Measurements from ENCODE around the gene GNAZ.

GNAZ gene

DNA sequence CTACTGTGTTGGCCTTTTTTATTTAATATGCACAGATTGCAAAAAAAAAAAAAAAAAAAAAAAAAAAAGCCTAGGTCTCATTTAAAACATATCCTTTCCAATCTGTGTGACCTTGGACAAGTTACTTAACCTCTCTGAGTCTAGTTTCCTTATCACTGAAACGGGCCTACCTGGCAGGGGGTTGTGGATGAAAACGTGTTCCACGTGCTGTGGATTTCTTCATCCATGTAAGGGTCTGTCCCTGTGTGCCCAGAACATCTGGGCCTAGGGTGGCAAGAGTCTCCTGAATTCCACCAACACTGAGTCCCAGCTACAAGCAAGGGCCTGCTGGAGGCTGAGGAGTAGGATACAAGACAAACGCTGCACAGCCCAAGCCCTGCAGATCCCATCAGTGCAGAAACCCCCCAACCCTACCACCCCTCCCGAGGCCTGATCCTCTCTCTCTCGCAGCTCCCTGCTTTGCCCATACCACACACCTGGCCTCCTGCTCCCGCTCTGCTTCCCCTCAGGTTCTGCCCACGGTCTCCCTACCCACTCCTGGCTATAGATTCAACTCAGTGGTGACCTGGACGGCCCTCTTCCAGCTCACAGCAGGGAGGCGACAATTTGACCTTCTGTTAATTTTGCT, 4.7 kb upstream of the GNAZ start:
- no peak for FAIRE-seq

DNA sequence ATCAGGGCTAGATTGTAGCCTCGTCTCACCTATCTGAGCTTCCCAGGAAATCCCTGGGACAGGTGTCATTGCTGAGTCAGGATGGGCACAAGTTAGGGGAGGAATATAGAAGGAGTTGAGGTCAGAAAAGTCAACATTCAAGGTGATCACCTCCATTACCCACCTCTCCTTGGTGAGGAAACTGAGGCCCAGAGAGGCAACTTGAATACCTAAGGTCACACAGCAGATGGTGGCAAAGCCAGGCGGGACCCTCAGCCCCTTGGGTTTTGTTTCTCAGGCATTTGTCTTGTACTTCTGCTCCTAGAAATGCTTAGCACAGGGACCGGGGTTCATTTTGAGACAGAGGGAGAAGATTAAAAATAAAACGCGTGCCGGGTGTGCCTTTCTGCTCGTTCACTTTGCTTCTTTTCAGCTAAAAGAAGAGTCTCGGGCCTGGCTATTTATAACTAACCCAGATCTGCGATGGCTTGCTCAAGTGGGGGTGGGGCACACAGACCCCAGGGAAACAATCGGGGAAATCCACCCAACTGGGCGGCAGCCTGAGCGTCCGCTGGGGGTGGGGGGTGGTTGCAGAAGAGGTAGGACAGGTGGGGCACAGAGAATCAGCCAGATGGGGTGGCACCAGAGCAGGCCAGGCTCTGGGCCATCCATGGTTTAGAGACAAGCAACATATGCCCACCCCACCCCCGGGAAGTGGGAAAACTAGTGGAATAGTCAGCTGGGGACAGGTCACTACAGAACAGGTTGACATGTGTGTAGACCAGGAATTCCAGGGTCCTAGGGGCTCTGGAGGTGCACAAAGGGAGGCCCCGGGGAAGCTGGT, 3.9 kb upstream of the GNAZ start:
- no peak for FAIRE-seq

DNA sequence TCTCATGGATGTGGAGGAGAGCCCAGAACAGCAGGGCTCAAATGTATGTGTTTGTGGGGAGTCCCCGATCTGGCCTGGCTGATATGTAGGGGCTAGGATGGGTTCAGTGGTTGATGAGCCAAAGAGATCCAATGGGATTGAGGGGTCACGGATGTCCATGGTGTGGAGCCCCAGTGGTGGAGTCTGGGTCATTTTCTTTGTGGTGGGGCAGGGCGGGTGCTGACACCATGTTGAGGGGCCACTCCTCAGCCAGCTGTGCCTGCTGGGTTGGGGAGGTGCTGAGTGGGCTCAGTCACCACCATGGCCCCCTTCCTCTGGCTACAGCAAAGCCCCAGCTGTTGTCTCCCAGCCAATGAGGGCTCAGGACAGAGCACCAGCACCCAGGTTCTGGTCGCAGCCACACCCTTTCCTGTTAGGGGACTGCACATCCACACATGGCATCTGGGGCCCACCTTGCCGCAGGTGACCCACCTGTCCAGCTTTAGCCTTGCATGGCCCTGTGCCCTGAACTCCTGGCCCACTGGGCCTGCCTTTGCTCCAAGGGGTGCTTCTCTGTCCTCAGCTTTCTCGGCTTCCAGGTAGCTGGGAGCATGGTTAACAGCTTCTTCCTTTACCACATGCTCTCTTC, 3.2 kb upstream of the GNAZ start:
- FAIRE-seq, result no peak

DNA sequence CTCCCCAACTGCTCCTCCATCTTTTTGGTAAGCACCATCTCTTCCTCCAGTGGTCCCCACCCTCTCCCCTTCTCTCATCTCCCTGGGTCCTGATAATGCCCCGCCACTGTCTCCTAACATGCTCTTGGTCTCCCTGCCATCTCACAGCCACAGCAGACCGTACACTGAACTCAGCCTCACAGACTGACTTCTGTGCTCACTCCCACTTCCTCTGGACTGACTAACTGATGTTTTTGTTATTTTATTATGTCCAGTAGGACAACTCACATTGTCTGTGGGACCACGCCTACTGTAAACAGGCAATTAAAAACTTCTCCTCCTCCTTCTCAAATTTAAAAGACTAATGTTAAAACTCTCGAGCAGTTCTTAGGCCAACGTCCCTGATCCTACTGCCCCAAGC, 2.6 kb upstream of the GNAZ start:
- no peak for FAIRE-seq

DNA sequence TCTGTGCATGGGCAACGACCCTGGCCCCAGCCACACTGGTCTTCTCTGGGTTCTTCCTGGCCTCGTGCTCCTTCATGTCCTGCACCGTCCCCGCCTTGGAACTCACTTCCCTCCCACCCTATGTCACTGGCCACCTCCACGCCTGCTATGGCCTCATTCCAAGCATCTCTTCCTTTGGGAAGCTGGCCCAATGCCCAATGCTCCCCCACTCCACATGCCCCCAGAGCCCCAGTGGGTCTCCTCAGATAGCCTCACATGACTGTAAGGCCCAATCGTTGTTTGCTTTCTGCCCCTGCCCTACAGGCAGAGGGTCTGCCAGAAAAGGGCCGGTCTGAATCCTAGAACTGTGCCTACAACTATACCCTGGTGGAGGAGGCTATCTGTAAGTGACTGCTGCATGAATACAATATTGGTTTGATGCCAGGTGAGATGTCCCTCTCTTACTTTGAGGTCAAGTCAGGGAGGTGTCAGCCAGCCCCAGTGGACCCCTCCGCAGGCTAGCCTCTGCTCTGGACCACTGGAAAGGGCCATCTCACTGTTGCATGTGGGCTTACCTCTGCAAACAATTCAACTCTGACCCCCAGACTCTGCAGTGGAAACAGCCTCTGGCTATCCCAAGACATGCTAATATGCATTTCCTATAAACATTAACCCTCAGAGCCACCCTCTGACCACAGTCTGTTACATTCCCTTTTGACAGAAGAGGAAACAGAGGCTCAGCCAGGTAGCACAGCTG, 2.1 kb upstream of the GNAZ start:
- no peak for FAIRE-seq

DNA sequence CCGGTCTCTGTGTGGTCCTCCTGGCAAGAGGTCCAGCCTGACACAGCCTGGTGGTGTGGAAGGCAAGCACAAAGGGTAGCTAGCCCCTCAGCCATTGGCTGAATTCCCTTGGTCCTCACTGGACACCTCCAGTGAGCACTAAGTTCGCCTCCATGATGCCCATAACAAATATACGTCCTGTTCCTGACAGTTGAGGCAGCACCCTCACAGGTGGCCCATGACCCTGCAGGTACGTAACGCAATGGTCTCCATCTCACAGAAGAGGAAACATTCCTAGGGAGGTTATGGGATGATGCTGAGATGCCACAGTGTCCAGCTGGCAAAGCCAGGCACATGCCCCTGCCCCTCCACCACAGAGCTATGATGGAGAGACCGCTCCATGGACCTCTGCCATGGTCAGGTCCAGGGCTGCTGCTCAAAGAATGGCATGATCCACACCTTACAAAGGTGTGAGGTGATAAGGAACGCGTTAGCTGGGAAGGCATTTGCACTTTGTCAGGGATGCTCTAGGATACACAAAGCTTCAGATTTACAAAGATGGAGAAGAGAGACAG, 1.4 kb upstream of the GNAZ start:
- FAIRE-seq, result no peak

DNA sequence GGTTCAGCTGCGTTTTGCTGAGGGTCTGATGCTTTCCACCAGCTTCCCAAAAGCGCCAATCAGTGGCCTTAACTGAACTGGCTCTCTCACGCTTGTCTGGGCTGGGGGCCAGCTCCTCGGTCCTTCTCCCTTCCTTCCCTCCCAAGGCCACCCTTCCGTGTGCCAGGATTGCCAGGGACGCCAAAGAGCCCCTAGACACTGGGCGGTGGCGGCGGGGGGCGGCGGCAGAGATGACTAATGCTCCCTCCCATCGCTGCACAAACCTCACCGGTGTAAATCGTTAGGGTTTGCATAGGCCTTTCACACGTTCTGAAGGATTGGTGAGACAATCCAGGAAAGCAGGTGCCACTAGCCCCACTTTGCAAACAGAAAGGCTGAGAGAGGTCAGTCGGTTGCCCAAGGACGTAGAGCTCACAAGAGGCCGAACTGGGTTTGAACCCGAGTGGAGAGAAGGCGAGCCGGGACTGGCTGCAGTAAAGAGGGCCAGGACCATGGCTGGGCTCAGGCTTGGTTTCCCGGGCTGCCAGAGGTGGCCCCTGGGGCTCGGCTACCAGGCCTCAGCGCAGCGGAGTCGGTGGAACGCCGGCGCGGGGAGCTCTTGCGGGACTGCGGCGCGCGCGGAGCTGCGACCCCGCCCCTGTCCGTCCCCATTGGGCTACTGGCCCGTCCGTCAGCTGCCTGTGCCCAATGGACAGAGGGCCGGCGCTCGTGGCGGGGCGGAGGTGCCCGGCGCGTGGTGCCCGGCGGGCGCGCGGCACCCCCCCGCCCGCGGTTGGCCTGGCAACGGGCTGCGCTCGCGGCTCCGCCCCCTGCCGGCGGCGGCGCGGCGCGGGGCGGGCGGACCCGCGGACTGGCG, 589 bp upstream of the GNAZ start:
- no peak for FAIRE-seq

DNA sequence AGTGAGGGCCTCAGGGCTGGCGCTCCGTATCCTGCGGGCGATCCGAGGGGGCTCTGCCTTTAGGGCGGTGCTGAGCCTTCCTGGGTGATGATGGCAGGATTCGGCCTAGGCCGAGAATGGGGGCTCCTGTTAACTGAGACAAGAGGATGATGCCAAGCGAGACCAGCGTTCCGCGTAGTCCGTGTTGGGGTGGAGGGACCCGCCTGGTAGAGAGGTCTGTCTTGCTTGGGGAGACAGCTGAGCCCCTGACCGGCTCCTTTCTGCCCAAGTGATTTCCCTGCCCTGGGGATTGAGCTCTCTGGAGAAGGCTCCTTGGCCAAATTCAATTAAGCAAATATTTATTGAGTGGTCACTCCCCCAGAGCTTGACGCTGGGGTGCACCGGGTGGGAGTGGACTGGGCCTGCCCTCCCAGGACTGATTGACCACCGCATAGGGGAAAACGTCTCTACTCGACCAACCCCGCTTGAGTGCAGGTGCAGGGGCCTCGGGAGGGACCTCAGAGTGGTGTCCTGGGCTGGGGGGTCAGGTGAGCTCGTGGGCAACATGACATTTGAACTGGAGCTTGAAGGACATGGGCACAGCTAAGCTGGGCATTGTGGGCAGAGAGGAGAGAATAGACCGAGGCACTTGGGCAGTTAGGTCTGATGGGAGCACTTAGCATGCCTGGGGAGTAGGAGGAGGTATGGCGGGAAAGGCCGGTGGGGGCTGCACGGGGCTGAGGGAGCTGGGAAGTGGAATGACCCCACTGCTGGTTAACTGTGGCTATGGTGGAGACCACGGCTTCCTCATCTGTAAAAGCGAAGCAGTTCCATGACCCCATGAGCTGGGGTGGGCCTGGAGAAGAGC, 1.1 kb downstream of the GNAZ start:
- no peak for FAIRE-seq

DNA sequence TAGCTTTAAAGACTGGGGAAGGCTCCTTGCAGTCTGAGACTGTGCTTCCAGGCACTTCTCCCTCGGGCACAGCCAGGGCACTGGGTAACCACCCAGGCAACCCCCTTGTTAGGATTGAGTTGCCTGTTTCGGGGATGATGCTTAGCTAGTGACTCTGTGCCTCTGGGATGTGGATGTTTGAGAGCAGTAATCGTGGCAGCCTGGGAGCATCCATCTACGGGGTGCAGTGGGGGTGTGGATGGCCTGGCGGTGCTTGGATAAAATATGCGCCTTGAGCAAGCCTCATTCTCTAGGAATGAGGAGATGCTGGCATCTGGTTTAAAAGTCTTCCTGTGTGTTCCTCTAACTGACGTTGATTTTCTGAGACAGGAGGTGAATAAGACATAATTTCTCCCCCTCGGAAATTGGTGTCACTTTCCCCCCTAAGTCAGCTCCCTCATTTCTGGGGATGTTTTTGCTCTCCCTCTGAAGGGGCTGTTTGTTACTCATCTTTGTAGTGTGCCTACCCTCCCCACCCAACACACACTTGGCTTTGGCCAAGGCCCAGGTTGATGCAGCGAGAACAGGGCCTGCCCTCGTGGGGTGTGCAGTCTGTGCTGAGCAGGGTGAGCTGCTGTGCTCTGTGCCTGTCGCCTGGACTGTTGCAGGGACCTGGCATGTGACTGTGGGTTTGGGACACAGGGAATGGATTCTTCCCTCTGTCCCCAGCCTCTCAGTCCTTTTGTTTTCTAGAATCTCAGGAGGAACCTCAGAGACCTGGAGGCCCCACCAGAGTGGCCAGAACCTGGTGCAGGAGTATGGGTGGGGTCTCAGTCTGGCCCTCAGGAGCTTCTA, 2.0 kb downstream of the GNAZ start:
- FAIRE-seq, result no peak

DNA sequence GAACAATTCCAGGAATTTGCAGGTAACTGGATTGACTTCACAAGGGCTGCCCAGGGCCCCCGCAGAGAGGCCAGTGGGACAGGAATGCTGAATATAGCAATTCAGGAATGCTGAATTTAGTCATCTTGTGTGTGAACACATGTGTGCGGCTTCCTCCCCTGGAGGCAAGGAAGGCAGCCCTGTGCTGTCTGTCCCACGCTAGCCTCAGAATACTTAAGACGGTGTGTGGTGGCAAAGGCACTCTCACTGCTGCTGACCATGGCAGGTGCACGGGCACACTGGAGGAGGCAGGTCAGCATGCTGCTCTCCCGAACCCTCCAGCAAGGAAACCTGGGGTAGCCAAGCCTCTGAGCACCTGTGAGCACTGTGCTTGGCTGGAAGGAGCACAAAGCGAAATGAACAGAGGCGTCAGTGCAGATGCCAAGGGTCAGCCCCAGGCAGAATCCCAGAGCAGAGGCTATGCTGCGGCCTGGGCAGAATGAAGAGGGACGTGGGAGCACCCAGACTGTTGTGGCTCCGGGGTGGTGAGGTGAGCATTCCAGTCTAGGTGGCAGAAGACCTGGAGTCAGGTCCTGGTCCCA, 2.7 kb downstream of the GNAZ start:
- no peak for FAIRE-seq

DNA sequence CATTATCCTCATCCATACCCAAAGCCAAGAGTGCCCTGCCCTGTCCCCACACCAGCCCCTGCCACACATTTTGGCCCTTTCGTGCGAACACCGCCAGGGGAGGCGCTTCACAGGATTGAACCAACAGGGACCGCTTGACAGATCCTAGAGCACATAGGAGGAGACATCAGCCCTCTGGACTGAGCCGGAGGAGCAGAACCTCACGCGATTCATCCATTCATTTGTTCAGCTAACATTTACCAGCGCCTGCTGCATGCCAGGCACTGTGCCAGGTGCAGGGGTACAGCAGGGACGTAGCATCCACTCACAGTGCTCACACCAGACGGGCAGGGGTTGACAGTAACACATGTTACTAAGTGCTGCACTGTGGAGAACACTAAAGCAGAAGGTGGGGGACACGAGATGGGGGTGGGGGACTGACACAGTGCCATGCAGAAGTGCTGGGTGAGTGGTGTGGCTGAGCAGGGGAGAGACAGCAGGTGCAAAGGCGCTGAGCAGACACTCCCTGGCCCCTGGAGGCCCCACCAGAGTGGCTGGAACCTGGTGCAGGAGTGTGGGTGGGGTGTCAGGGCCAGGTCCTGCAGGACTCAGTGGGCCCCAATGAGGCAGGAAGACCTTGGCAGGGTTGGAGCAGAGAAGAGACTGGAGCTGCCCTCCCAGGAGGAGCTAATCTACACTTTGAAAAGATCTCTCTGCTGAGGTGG, 3.4 kb downstream of the GNAZ start:
- no peak for FAIRE-seq

DNA sequence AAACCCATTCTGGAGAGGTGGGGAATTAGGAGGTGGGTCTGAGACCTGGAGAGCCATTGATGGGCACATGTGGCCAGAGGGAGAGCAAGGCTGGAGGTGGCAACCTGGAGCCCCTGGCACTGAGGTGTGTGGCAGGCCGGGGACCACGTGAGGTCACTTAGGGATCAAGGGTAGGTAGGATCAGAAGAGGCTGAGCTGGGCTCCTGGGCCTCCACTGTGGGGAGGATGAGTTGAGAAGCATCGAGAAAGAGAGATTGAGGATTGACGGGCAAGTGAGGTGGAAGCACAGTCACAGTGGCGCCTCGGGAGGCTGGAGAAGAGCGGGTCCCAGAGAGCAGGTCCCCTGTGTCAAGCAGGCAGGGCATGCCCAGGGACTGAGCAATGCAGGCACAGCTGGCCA, 4.1 kb downstream of the GNAZ start:
- no peak for FAIRE-seq

DNA sequence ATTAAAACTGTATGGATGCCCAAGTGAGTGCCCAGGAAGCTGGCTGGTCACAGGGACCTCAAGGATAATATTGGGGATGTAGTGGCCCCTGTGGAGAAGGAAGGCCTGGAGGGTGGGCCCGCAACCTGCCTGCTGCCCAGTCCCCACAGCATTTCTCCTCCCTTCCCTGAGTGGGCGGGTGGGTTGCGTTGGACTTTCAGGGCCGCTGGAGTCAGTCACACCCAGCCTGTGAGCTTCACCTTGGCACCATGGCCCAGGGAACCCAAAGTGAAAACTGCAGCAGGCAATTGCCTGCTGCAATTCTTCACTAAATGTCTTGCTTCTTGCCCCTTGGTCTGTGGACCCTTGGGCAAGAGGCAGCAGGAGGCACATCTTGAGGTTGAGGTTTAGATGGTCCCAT, 4.7 kb downstream of the GNAZ start:
- no peak for FAIRE-seq

DNA sequence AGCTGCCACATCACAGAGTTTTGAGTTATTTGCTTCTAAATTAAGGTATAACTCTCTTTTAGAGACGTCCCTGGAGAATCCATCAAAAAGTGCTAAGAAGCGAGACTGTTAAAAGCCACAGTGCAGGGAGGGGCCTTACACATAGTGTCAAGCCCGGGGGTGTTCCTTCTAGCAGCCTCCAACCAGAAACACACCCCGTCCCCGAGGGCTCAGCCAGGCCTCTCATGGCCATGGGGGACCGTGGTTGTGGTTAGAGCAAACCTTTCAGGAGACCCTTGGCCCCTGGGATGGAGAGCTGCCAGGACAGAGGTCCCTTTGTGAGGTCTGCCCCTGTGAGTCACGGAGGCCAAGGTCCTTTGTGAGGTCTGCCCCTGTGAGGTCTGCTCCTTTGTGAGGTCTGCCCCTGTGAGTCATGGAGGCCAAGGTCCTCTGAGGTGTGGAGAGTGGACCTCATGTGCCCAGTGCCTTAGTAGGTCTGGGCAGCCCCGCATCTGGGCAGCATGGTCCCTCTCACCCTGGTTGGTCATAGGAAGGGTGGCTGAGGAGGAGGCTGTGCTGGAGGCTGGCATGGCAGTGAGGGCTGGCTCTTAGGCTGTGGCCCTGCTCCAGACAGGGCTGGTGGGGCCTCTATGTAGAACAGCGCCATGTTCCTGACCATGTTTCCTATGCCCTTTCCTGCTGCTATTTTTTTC, 5.4 kb downstream of the GNAZ start:
- no peak for FAIRE-seq

DNA sequence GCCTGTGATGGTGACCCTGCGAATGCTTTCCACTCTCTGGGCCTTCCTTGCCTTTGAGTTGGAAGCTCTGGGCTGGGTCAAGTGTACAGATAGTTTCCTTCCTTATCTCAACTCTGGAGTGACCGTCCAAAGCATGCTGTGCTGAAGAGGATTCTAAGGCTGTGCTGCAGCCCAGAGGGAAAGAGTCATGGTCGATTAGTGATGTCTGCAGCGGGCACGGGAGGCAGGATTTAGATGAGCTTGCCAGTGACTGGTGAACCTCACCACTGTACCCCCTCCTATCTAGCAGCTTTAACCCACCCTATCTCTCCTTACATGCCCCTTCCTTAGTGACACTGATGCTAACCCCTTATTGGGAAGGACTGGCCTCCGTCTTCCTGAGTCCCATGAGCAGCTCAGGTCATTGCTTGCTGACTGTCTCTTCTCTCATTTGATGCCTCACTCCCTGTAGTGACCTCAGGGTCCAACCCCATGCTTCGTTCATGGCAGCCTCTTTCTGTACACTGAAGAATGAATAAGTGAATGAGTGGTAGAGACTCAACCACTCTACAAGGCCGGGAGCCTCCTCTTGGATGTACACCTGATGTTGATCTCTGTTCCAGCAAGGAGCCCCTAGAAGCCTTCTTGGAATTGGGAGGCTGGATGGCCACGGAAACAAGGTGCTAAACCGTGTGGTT, 6.7 kb downstream of the GNAZ start:
- no peak for FAIRE-seq

DNA sequence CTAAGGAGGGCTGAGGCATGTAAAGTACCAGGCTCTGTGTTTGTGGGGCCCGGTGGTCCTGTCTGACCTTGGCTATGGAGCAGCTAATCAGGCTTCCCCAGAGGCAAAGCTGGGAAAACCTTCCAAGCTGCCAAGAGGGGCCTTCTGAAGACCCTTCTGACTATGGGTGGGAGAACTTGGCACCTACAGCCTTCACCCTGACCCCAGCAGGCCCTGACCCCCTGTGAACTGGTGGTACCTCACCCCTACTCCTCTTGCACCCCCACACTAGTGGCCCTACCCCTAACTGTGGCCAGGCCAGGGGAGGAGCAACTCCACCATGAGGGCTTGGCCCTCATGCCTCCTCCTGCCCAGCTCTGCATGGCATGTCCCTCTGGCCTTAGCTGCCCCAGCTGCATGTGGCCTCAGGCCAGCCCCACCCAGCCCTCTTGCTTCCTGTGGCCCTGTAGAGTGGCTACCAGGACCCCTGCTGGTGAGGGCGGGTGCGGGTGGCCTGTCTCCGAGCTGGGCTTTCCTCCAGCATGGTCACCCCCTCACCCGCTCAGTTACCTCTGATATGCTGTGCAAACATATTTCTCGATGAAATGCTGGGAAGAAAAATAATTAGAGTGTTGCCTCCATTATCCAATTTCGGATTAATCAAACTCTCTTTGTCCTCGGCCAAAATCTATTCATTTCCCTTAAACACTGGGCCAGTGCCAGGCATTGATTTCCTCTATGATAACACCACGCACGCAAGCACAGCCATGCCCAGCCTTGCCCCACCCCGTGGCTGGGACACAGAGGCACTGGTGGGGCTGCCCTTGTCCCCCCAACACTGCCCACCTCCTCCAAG, 7.5 kb downstream of the GNAZ start:
- FAIRE-seq, result no peak

DNA sequence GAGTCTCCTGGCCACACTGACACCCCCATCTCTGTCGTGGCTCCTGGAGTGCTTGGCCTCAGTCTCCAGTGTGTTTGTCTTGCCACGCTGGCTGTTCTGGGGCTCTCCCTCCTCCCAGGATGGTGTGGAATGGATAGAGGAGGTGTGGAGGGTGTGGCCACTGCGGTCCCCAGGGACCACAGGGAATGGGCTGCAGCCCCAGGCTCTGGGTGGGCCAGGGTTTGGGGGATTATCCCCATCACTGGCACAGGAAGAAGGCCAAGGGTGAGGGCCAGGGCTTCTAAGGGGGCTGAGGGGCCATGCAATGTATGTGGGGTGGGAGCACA, 8.1 kb downstream of the GNAZ start:
- FAIRE-seq, result no peak
